Fibroblast of lung (primary cell): ENCODE data around the gene SRGAP1. TPM values are rescaled to one million over a fixed set of nuclear protein-coding genes. Genes with fewer than 3 reads are reported as not detected.

ENCODE experiments used
- DNase-seq, 2 donors: peaks; one replicate each; pipeline versions ENCODE4 v3.0.0 to v3.0.0-alpha.2; 2010; ENCODE audit warnings: low read depth in 2 of 2
- H2AFZ ChIP-seq: 2 replicates; pipeline ENCODE4 v1.5.1; 2012; ENCODE audit warnings: low read length, control low read depth, inconsistent platforms
- H3K27ac ChIP-seq: 2 replicates; pipeline ENCODE4 v1.5.1; 2011; ENCODE audit warnings: low read length, control low read depth; ENCODE audit not compliant: insufficient read depth
- H3K27me3 ChIP-seq: 2 replicates; pipeline ENCODE4 v1.5.1; 2011; ENCODE audit warnings: mild to moderate bottlenecking, low read length; ENCODE audit not compliant: control insufficient read depth, insufficient read depth
- H3K36me3 ChIP-seq: 2 replicates; pipeline ENCODE4 v1.5.1; 2011; ENCODE audit warnings: low read length; ENCODE audit not compliant: control insufficient read depth, insufficient read depth
- H3K4me1 ChIP-seq: 2 replicates; pipeline ENCODE4 v1.5.1; 2011; ENCODE audit warnings: low read length; ENCODE audit not compliant: control insufficient read depth, insufficient read depth; ENCODE audit errors: extremely low read depth
- H3K4me2 ChIP-seq: 2 replicates; pipeline ENCODE4 v1.5.1; 2011; ENCODE audit warnings: low read length, control low read depth; ENCODE audit not compliant: insufficient read depth; ENCODE audit errors: extremely low read depth
- H3K4me3 ChIP-seq, 4 experiments: fragments of 200-600 bp in 1 of 4; sonication (generic) in 1 of 4; replicated peaks in 1 of 4; 2 replicates each; pipeline ENCODE4 v1.5.1; 2011 to 2016; ENCODE audit warnings: low read length in 4 of 4, low read depth in 3 of 4, mild to moderate bottlenecking in 3 of 4, control low read depth in 2 of 4, inconsistent platforms in 1 of 4, mixed read lengths in 1 of 4; ENCODE audit not compliant: insufficient read depth in 1 of 4; ENCODE audit errors: control extremely low read depth in 1 of 4
- H3K79me2 ChIP-seq: 2 replicates; pipeline ENCODE4 v1.5.1; 2012; ENCODE audit warnings: mild to moderate bottlenecking, low read length, inconsistent platforms; ENCODE audit not compliant: control insufficient read depth, insufficient read depth
- H3K9ac ChIP-seq: 2 replicates; pipeline ENCODE4 v1.5.1; 2011; ENCODE audit warnings: mild to moderate bottlenecking, low read length, control low read depth; ENCODE audit not compliant: insufficient read depth
- H3K9me3 ChIP-seq: 2 replicates; pipeline ENCODE4 v1.5.1; 2012; ENCODE audit warnings: low read depth, low read length; ENCODE audit not compliant: control insufficient read depth, insufficient read depth
- H4K20me1 ChIP-seq: 2 replicates; pipeline ENCODE4 v1.5.1; 2011; ENCODE audit warnings: low read length; ENCODE audit not compliant: control insufficient read depth, insufficient read depth; ENCODE audit errors: extremely low read depth
- EZH2 ChIP-seq: IDR thresholded peaks from 2 replicates; pipeline ENCODE4 v1.5.1; 2012; ENCODE audit warnings: low read length, control low read depth, mild to moderate bottlenecking; ENCODE audit errors: missing control alignments
- polyA plus RNA-seq, 2 donors: library from polyadenylated mRNA; depleted of rRNA in 1 of 2; stranded (reverse) in 1 of 2; unstranded in 1 of 2; fragments of >200 nt; gene quantifications; 2 replicates each; pipeline ENCODE4 v1.2.1, GENCODE V29; 2011 to 2012; ENCODE audit warnings: missing spikeins in 1 of 2
- total RNA-seq: library from RNA; depleted of rRNA; stranded (reverse); fragments of >200 nt; gene quantifications from 2 replicates; pipeline ENCODE4 v1.2.1, GENCODE V29; 2014
- TF ChIP-seq, protein P1 (sequence below), 2 donors: IDR thresholded peaks in 1 of 2; conservative IDR thresholded peaks in 1 of 2; 1 replicate in 1 of 2; 2 replicates in 1 of 2; pipeline ENCODE4 v1.5.1; 2011 to 2012; ENCODE audit warnings: low read length in 2 of 2, control low read depth in 1 of 2, inconsistent platforms in 1 of 2, low read depth in 1 of 2, mild to moderate bottlenecking in 1 of 2

SRGAP1 gene
- total and polyA plus RNA-seq, 2 donors (not counting 1 experiment from before 2014, with no cell fraction given): 18.9 to 30.2 TPM

DNA sequence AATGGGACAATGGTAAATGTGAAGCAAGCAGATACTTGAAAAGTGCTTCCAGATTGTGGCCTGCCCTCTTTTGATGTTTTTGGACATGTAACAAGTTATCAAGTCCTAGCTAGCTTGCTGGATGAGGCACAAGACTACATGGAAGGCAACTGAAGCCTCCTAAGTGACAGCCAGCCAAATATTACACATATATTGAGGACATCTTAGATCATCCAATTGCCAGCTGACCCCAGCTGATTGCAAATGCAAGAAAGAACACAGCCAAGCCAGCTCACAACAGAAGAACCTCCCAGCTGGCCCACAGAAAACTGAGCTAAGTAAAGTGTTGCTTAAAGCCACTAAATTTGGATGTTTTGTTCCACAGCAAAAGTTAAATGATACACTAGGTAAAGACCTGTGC is 156.9 kb downstream of the SRGAP1 start:
- Histone ChIP-seq H4K20me1 (no peaks in the 10 kb centered on the region), H3K27me3 (no peaks in the 10 kb centered on the region), H3K27ac (no peak overlapping the region), H3K4me3 (no peak overlapping the region), H3K36me3 (no peaks in the 10 kb centered on the region), H3K9me3 (no peaks in the 10 kb centered on the region), H3K79me2 (no peaks in the 10 kb centered on the region), H3K9ac (no peak overlapping the region), H3K4me1 (no peaks in the 10 kb centered on the region), H2AFZ (no peak overlapping the region), H3K4me2 (no peak overlapping the region)
- no peak for TF ChIP-seq EZH2
- DNase-seq: peak in 1 of 2 donors; percentile 50

DNA sequence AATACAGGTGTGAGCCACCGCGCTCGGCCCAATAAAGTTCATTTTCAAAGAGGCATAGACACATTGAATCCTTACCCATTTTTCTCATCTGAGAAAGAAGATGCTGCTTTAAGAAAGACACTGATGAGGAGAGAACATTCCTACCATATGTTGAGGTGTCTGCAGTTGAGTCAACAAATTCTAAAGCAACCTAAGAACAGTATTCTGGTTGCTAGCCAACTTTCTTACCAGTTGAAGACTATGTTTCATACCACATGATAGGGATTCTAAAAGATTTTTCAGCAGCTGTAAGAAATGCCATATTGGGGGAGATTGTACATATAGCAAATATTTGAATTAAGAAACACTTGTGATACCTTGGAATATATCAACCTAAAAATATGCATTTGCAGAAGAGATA is 160.1 kb downstream of the SRGAP1 start:
- Histone ChIP-seq H3K36me3 (no peaks in the 10 kb centered on the region), H3K9ac (no peak overlapping the region), H3K4me1 (peaks cover 9% of the 10 kb centered on the region), H3K27ac (no peak overlapping the region), H3K4me3 (no peak overlapping the region), H2AFZ (no peak overlapping the region), H4K20me1 (no peaks in the 10 kb centered on the region), H3K27me3 (no peaks in the 10 kb centered on the region), H3K9me3 (no peaks in the 10 kb centered on the region), H3K4me2 (no peak overlapping the region), H3K79me2 (peaks cover 2% of the 10 kb centered on the region)
- DNase-seq: peak in 1 of 2 donors; percentile 55
- no peak for TF ChIP-seq EZH2
- TF ChIP-seq, protein P1, sequence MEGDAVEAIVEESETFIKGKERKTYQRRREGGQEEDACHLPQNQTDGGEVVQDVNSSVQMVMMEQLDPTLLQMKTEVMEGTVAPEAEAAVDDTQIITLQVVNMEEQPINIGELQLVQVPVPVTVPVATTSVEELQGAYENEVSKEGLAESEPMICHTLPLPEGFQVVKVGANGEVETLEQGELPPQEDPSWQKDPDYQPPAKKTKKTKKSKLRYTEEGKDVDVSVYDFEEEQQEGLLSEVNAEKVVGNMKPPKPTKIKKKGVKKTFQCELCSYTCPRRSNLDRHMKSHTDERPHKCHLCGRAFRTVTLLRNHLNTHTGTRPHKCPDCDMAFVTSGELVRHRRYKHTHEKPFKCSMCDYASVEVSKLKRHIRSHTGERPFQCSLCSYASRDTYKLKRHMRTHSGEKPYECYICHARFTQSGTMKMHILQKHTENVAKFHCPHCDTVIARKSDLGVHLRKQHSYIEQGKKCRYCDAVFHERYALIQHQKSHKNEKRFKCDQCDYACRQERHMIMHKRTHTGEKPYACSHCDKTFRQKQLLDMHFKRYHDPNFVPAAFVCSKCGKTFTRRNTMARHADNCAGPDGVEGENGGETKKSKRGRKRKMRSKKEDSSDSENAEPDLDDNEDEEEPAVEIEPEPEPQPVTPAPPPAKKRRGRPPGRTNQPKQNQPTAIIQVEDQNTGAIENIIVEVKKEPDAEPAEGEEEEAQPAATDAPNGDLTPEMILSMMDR (conservative IDR thresholded peaks at IDR 0.05 in 1 of 2, IDR thresholded peaks at IDR 0.05 in 1 of 2; ENCODE audit: low read depth in 1 of 2, low read length in 2 of 2): no peak

DNA sequence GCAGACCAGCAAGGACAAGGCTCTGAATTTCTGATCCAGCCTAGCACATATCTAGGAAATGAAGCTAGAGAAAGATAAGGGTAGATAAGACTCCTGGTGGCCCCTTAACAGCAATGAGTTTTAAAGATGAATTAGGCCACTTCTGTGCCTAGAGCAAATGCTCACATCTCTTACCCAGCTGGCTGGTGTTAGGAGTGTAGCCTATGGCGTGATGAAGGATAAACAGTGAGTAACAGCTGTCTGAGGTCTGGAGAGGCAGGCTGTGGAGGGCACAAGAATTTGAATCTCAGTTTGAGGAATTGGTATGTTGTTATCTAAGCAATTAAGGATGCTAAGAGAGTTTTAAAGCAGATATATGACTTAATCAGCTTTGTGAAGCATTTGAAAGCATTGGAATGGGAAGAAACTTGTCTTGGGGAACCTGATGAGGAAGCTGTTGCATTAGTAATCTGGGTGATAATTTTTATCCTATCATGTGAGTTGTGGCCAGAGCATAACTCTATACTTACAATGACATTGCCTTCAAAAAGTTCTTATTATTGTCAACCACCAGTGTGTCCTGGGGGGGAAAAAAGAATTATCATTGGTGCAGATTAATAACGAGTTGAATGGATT is 161.8 kb downstream of the SRGAP1 start:
- Histone ChIP-seq H3K9ac (no peak overlapping the region), H3K79me2 (peaks cover 7% of the 10 kb centered on the region), H3K9me3 (no peaks in the 10 kb centered on the region), H4K20me1 (no peaks in the 10 kb centered on the region), H2AFZ (no peak overlapping the region), H3K36me3 (no peaks in the 10 kb centered on the region), H3K27ac (no peak overlapping the region), H3K4me2 (no peak overlapping the region), H3K4me3 (no peak overlapping the region), H3K27me3 (no peaks in the 10 kb centered on the region), H3K4me1 (peaks cover 20% of the 10 kb centered on the region)
- no peak for TF ChIP-seq EZH2
- TF ChIP-seq, protein P1 (conservative IDR thresholded peaks at IDR 0.05 in 1 of 2, IDR thresholded peaks at IDR 0.05 in 1 of 2; ENCODE audit: low read depth in 1 of 2, low read length in 2 of 2): no peak
- peak in 1 of 2 donors; percentile 94 for DNase-seq
